ENCODE measurements around the gene LRFN2.

Gene LRFN2

DNA sequence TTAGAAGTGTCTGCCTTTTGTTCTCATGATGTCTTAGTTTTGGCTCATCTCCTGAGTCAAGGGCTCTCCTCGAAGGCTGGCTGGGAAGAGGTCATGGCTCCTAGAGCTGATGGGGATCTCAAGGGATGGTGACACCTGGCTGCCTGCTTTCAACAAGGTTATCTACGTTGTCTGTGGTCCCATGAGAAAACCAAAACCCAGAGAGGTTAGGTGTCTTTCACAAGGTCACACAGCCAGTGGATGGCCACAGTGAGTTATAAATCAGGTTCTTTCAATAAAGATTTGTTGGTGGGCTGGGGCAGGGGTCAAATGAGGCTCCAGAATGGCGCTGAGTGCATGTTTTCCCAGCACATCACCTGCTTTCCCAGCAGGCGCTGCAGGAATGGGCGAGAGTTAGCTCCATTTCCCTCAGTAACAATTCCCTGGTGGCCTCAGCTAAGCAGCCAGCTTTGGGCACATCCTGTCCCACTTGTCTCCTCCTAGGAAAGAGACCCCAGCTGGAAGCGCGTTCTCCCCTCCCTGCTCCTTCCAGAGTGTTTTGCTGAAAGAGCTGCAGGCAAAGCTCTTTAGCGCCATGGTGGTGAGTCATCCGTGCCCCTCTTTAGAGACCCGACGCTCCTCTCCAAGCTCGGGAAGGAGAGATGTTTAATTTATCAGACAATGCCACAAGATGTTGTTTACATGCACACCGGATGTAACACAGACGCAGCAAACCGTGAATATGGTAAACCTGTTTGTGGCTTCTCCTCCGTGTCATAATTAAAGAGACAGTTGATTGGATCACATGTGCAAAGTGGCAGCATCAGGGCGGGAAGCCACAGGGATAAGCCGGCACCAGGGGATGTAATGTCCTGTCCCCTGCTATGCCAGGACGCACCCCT is 109.7 kb downstream of the LRFN2 start:
- DNase-seq (ENCODE audit: low read depth in 2 of 2) = peak in 1 of 2 donors; percentile 1

GRCh38 chr6:40476673-40477072 is 110.5 kb downstream of the LRFN2 start:
- DNase-seq (ENCODE audit: low read depth in 2 of 2) = no peak

- DNase-seq (ENCODE audit: low read depth in 2 of 2) = no peak
These were observed 112.2 kb downstream of the LRFN2 start for GRCh38 chr6:40474937-40475336.

- DNase-seq (ENCODE audit: low read depth in 2 of 2) = no peak
These were observed 114.1 kb downstream of the LRFN2 start for GRCh38 chr6:40473026-40473425.

DNA sequence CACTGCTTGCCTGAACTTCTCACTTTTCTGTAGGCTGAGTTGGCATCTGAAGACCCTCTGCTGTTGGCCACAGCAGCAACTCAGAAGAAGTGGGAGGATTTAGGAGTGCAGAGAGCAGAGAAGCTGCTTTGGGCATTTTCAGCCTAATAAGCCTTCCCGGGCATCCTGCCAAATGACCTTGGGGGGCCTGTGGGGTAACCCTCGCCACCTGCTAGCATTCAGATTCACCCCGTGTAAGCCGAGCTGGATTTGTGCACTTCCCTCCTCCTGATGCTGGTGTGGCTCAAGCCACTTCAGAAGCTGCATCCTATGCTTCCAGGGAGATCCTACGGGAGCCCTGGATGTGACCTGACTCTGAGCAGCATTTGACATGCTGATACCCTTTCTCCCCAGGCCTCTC is 114.8 kb downstream of the LRFN2 start:
- no peak for DNase-seq (ENCODE audit: low read depth in 2 of 2)

DNA sequence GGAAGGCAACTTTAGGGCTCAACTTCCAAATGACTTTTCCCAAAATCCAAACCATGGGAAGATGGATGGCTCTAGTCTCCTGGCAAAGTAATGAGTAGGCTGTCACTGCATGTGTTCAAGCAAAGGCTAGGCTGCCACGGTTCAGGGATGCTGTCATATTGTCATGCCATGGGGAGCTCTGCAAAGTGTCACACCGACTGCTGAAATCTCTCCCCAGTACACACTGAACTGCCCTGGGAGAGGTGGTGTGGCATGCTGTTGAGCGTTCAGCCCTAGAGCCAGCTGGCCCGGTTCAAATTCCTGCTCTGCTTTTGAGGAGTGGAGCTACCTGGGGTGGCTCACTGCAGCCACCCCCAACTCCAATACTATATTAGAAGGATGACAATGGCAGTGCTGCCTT is 115.9 kb downstream of the LRFN2 start:
- DNase-seq (ENCODE audit: low read depth in 2 of 2) = no peak

DNA sequence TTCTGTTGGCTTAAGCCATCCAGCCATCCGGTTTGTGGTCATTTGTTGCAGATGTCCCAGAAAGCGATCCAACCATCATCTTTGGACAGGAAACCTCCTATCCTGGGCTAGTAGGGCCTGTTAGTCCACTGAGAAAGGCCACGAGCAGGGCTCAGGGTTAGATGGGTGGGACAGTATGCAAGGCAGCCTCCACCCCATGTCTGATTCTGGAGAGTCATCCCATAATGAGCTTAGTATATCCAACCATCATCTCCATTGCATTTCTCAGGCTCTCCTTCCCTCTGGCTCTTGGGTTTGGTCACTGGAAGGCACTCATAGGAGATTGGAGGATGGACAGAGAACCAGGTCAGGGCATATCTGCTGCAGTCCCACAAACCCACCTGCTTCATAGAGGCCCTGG is 117.8 kb downstream of the LRFN2 start:
- no peak for DNase-seq (ENCODE audit: low read depth in 2 of 2)

DNA sequence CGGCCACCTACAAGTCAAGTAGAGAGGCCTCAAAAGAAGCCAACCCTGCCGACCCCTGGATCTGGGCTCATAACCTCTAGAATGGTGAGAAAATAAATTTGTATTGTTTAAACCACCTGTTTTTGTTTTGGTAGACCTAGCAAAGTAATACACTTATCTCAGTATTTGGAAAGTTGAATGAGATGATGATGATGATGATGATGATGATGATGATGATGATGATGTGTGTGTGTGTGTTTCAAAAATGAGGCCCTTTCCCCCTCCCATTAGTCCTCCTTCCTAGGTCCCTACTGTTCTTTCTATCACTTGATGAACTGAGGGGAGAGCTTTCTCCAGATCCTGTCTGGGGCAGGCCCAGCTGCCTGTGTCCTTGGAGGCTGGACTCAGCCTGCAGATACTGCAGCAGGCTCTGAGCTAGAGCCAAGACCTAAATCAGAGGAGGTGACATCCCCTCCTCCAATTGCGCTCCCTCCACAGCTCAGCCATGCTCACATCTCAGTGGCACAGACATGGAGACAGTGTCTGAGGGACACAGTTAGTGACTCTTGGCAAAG is 120.1 kb downstream of the LRFN2 start:
- no peak for DNase-seq (ENCODE audit: low read depth in 2 of 2)

GRCh38 chr6:40461643-40462042 is 125.5 kb downstream of the LRFN2 start:
- DNase-seq (ENCODE audit: low read depth in 2 of 2) = no peak

DNA sequence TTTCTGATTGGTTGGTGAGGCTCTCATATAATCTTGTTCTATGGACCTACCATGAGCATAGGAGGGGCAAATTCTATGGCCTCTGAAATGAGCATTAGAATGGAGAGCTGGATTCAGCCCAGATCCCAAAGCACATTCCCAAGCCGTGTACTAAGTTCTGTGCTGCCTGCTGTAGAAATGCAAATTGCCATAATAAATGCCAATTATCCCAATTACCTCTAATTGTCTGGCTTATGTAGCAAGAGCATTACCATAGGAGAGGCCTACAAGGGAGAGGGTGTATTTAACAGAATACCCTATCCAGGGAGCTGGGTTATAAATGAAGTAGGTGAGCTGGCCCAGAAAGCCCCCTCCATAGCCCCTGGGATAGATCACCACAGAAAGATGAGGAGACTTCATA is 126.8 kb downstream of the LRFN2 start:
- DNase-seq (ENCODE audit: low read depth in 2 of 2) = no peak

- DNase-seq (ENCODE audit: low read depth in 2 of 2) = no peak
These were observed 129.9 kb downstream of the LRFN2 start for GRCh38 chr6:40457261-40457660.

- DNase-seq (ENCODE audit: low read depth in 2 of 2) = no peak
These were observed 130.7 kb downstream of the LRFN2 start for GRCh38 chr6:40456390-40457013.

GRCh38 chr6:40455686-40456389 is 131.3 kb downstream of the LRFN2 start:
- DNase-seq (ENCODE audit: low read depth in 2 of 2) = no peak

GRCh38 chr6:40450483-40450882 is 136.7 kb downstream of the LRFN2 start:
- no peak for DNase-seq (ENCODE audit: low read depth in 2 of 2)

DNA sequence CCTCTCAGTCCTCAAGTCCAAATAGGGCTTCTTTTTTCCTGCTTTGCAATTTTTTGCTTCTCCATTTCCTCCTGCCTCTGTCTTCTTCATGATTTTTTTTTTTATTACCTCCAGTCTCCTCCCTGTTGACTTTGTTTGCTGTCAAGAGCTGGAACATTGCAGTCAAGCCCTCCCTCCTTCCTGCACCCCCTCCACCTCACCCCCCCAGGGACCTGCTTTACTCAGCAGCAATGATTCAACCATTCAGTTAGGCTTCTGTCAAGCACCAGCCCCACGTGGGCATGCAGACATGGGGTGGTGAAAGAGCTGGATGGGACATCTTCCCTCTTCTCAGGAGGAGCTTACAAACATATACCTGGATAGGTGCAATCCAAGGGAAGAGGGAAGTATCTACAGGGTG is 142.4 kb downstream of the LRFN2 start:
- DNase-seq (ENCODE audit: low read depth in 2 of 2) = no peak

- DNase-seq (ENCODE audit: low read depth in 2 of 2) = no peak
These were observed 142.9 kb downstream of the LRFN2 start for GRCh38 chr6:40444312-40444711.

DNA sequence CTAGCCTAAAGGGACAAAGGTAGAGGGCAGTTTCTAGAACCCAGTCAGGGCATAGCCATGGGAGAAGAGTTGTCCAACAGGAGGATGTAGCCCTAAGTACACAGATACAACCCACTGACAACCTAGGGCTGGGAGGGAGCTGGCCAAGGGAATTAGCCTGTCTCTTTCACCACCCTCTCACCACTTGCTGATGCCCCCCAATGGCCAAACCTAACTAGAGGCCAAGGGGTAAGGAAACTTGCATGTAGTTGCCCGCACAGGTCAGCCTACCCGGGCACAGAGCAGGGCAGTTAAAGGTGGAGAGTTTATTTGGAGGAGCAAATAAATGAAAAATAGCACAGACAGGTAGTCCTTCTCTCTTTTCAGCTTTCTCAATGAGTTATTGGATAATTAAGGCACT is 143.3 kb downstream of the LRFN2 start:
- no peak for DNase-seq (ENCODE audit: low read depth in 2 of 2)

- DNase-seq (ENCODE audit: low read depth in 2 of 2) = no peak
These were observed 144.6 kb downstream of the LRFN2 start for GRCh38 chr6:40442591-40442990.

DNA sequence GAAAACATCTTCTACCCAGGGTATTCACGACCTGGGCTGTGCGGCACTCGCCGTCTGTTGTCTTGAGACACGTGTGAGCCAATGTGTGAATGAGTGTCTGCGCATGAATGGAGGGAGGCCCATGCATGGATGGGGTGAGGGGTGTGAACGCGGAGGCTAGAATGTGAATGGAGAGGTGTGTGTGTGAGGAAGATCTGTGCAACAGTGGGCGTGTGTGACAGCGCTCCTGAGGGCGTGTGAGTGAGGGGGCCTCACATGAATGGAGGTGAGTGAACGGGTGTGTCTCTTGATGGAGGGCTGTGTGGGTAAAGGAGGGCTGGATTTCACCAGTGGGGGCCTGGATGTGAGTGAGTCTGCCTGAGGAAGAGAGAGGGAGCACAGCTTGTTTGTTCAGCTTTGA is 146.0 kb downstream of the LRFN2 start:
- DNase-seq (ENCODE audit: low read depth in 2 of 2) = no peak

- DNase-seq (ENCODE audit: low read depth in 2 of 2) = no peak
These were observed 147.1 kb downstream of the LRFN2 start for GRCh38 chr6:40440053-40440452.

- no peak for DNase-seq (ENCODE audit: low read depth in 2 of 2)
These were observed 148.0 kb downstream of the LRFN2 start for GRCh38 chr6:40439026-40439800.
